Body of pancreas (tissue), 4 donors: ENCODE data around the gene OR7G3. TPM values are rescaled to one million over a fixed set of nuclear protein-coding genes. Genes with fewer than 3 reads are reported as not detected.

ENCODE experiments used
- ATAC-seq: fragments of 150-250 bp; one replicate; pipeline ENCODE4 v1.9.1; 2016
- DNase-seq, 4 donors: peaks; one replicate each; pipeline ENCODE4 v3.0.0-alpha.2; 2019
- H3K27ac ChIP-seq, 4 donors: fragments of 200-600 bp; sonication (generic); 1 replicate in 3 of 4; 2 replicates in 1 of 4; pipeline versions ENCODE4 v1.5.1 to v1.6.1; 2016 to 2019; ENCODE audit warnings: mild to moderate bottlenecking in 1 of 4, mixed read lengths in 1 of 4, moderate library complexity in 1 of 4
- H3K27me3 ChIP-seq, 2 donors: fragments of 200-600 bp; sonication (generic); one replicate each; pipeline ENCODE4 v1.6.0; 2016; ENCODE audit warnings: mild to moderate bottlenecking in 1 of 2
- H3K36me3 ChIP-seq, 2 donors: fragments of 200-600 bp; sonication (generic); replicated peaks in 1 of 2; 2 replicates each; pipeline ENCODE4 v1.5.1; 2016; ENCODE audit warnings: low read depth in 2 of 2; ENCODE audit not compliant: insufficient read depth in 1 of 2
- H3K4me1 ChIP-seq: fragments of 200-600 bp; sonication (generic); one replicate; pipeline ENCODE4 v1.6.0; 2016
- H3K4me3 ChIP-seq, 2 donors: fragments of 200-600 bp; sonication (generic); 1 replicate in 1 of 2; 2 replicates in 1 of 2; pipeline ENCODE4 v1.5.1; 2016 to 2019
- H3K9me3 ChIP-seq, 3 donors: fragments of 200-600 bp; sonication (generic); 1 replicate in 2 of 3; 2 replicates in 1 of 3; pipeline ENCODE4 v1.5.1; 2016
- POLR2A ChIP-seq, 3 donors: fragments of 450-650 bp; IDR thresholded peaks; one replicate each; pipeline ENCODE4 v1.6.1; 2016; ENCODE audit warnings: antibody characterized with exemption in 3 of 3, mild to moderate bottlenecking in 2 of 3
- WGBS, 2 donors: methylation state at CpG; one replicate each; pipeline ENCODE4 v1.1.5; 2017; 5-methylcytosine and 5-hydroxymethylcytosine counted together
- intact Hi-C: fragments of 100-400 bp; cut with DNase I; formaldehyde crosslinking; loops from one replicate; pipeline ENCODE4 v1.15.1; 2023
- total RNA-seq, 2 donors: library from RNA; depleted of rRNA; stranded (reverse); fragments of >200 nt; gene quantifications; one replicate each; pipeline ENCODE4 v1.1.0, GENCODE V29; 2016
- TF ChIP-seq, protein P1 (sequence below), 7 experiments: fragments of 450-650 bp in 4 of 7; fragments of 200-600 bp in 3 of 7; sonication (generic) in 3 of 7; IDR thresholded peaks; one replicate each; pipeline ENCODE4 v1.5.1; 2016 to 2019; ENCODE audit warnings: antibody characterized with exemption in 7 of 7

Gene OR7G3
- total RNA-seq, 2 donors from 2014 or later = not detected

DNA sequence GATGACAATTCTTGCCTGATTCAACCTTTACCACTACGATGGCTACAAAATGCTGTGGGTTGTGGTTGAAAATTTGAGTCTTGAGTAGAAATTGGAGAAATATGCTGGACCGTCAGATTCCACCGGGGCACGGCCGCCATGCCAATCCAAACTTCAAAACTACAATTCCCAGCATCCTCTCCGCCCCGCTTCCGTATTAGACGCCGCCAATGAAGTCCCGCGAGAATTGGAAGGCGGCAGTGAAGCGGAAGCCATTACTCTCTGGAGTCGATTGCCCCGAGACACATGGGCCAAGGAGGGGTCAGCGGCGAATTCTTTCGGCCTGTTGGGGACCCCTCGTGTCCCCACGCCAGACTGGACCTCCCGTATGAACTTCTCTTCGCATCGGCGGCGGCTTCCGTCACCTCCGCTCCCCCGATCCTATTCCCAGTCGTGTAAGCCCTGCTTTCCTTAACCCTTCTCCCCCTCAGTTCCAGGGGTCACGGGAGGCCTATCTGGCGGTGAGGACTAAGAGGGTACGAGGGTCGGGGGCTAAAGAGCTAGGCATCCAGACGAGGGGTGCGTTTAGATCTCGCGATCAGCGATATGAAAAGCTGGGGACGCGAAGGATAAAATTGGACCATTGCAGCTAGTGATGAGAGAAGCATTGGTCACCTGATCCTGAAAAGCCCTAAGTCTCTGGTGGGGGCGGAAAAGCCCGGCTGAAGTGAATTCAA lies 13.6 kb upstream of the OR7G3 start, which contains the start of gene ZNF317:
TSS of gene ZNF317 (plus strand) at position 239 of the 716 bp plus-strand sequence. CDS start 15,620 bp downstream, outside the sequence.
- H3K27me3 ChIP-seq = no peaks in the 10 kb centered on the region
- DNase-seq (peak; percentile 92 to 96 (median 94)), ATAC-seq (peak; percentile 95)
- H3K36me3 ChIP-seq = no peaks in the 10 kb centered on the region
- peaks cover 18% of the 10 kb centered on the region for H3K4me1 ChIP-seq
- H3K27ac ChIP-seq = peak within 1 kb of the TSS; percentile 78 to 85 (median 79)
- H3K9me3 ChIP-seq = peaks cover 0 to 8% (median 0%) of the 10 kb centered on the region in 3 donors
- intact Hi-C loops = no loop called here
- 1% methylated on average over 21 to 43 of the region's 43 CpGs for WGBS, 2 donors
- TF ChIP-seq, protein P1, sequence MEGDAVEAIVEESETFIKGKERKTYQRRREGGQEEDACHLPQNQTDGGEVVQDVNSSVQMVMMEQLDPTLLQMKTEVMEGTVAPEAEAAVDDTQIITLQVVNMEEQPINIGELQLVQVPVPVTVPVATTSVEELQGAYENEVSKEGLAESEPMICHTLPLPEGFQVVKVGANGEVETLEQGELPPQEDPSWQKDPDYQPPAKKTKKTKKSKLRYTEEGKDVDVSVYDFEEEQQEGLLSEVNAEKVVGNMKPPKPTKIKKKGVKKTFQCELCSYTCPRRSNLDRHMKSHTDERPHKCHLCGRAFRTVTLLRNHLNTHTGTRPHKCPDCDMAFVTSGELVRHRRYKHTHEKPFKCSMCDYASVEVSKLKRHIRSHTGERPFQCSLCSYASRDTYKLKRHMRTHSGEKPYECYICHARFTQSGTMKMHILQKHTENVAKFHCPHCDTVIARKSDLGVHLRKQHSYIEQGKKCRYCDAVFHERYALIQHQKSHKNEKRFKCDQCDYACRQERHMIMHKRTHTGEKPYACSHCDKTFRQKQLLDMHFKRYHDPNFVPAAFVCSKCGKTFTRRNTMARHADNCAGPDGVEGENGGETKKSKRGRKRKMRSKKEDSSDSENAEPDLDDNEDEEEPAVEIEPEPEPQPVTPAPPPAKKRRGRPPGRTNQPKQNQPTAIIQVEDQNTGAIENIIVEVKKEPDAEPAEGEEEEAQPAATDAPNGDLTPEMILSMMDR (IDR thresholded peaks at IDR 0.05) = no peak
- TF ChIP-seq POLR2A (IDR thresholded peaks at IDR 0.05) = peak in 2 of 3 donors; percentile 66 to 70
- peak within 1 kb of the TSS; percentile 66 to 82 for H3K4me3 ChIP-seq

DNA sequence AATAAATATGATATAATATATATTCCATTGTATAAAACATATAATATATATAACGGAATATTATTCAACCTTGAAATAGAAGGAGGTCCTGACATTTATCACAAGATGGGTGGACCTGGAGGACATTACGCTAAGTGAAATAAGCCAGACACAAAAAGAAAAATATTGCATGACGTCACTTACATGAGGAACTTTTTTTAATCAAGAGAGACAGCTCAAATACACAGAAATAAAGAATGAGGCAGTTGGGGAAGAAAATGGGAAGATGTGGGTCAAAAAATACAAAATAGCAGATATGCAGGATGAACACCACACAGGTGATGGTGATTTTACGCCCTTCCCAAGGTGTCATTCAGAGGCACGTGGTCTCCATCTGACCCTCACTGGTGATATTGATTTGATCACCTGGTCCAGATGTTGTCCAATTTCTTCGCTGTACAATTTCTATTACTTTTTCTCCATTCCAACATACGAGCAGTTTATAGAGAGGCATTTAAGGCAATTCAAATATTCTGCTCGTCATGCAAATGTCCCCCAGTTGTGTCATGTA lies 12.9 kb upstream of the OR7G3 start:
- Histone ChIP-seq H3K4me3 (peak overlapping the region; percentile 66 to 82), H3K9me3 (peaks cover 0 to 2% (median 0%) of the 10 kb centered on the region in 3 donors), H3K36me3 (no peaks in the 10 kb centered on the region), H3K27me3 (no peaks in the 10 kb centered on the region), H3K27ac (peak overlapping the region; percentile 78 to 85 (median 79)), H3K4me1 (peaks cover 18% of the 10 kb centered on the region)
- TF ChIP-seq, protein P1 (IDR thresholded peaks at IDR 0.05) = no peak
- no peak for TF ChIP-seq POLR2A (IDR thresholded peaks at IDR 0.05)
- ATAC-seq = peak; percentile 10
- intact Hi-C loops = no loop called here
- WGBS, 2 donors = 25 to 29% methylated on average over 8 of the region's 8 CpGs
- DNase-seq = no peak

DNA sequence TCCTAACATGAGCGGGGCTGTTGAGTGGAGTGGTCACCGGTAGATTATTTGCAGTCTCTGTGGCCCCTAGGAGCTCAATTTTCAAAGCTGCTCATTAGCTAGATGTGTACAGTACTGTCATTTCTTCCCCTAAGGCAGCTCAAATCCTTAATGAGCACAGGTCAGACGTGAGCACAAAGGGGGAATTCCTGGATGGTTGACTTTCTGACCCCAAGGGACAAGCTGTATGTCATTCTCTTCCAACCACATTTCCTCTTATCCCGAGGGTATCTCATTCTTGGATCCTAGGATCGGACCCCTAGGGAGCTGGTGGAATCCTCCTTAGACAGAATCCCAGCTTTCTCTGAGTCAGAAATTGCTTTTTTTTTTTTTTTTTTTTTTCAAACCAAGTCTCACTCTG lies 5.7 kb upstream of the OR7G3 start:
- intact Hi-C loops = no loop called here
- TF ChIP-seq POLR2A (IDR thresholded peaks at IDR 0.05) = no peak
- TF ChIP-seq, protein P1 (IDR thresholded peaks at IDR 0.05) = no peak
- H3K4me3 ChIP-seq = no peak overlapping the region
- H3K36me3 ChIP-seq = no peaks in the 10 kb centered on the region
- no peak for DNase-seq
- no peaks in the 10 kb centered on the region for H3K4me1 ChIP-seq
- no peak overlapping the region for H3K27ac ChIP-seq
- no peaks in the 10 kb centered on the region for H3K9me3 ChIP-seq
- WGBS, 2 donors = 51% methylated on average over 5 of the region's 5 CpGs
- ATAC-seq = no peak
- H3K27me3 ChIP-seq = no peaks in the 10 kb centered on the region

DNA sequence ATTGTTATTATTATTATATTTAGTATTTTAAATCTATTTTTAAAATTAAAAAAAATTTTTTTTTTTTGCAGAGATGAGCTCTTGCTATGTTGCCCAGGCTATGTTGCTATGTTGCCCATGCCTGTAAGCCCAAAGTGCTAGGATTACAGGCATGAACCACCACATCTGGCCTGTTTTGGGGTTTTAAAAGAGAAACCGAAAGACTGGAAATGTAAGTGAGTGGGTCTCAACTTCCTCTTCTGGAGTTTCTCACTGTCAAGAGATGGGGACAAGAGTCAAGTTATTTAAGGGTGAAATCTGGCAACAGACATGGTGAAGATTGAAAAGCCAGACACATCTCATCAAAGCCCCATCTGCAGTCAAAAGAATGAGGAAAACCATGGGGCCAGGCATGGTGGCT lies 4.2 kb upstream of the OR7G3 start:
- 45 to 53% methylated on average over 1 of the region's 1 CpG for WGBS, 2 donors
- intact Hi-C loops = no loop called here
- no peak overlapping the region for H3K4me3 ChIP-seq
- H3K36me3 ChIP-seq = no peaks in the 10 kb centered on the region
- no peak for DNase-seq
- no peaks in the 10 kb centered on the region for H3K4me1 ChIP-seq
- no peak for ATAC-seq
- H3K27me3 ChIP-seq = no peaks in the 10 kb centered on the region
- TF ChIP-seq, protein P1 (IDR thresholded peaks at IDR 0.05) = no peak
- no peak for TF ChIP-seq POLR2A (IDR thresholded peaks at IDR 0.05)
- H3K27ac ChIP-seq = no peak overlapping the region
- no peaks in the 10 kb centered on the region for H3K9me3 ChIP-seq
